Brain pericyte (primary cell): Measurements from ENCODE around the gene ZNF467.

Experiments used
- DNase-seq: peaks from one replicate; pipeline ENCODE4 v3.0.0-alpha.2; 2012; ENCODE audit warnings: low read depth, low spot score

Gene ZNF467

DNA sequence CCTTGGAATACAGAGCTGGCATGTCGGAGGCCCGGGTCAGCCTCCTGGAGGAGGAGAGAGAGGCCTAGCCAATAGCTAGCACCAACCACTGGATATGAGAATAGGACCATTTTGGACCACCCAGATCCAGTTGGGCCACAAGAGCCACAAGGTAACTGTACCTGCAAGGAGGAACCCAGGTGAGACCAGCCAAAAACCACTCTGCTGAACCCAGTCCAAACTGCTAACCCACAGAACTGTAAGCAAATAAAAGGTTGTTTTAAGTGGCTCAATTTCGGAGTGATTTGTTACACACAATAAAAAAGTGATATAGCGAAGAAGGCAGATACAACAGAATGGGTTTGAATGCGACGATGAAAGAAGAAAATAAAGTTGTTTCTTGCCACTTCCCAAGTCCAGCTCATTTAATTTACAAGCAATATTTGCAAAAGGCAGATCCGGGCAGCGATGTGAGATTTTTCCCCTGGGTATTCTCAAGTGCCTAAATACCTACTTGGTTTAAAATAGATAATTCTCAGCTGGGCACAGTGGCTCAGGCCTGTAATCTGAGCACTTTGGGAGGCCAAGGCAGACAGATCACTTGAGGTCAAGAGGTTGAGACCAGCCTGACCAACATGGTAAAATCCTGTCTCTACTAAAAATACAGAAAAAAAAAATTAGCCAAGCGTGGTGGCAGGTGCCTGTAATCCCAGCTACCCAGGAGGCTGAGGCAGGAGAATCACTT, 23.1 kb downstream of the ZNF467 start:
- no peak for DNase-seq

DNA sequence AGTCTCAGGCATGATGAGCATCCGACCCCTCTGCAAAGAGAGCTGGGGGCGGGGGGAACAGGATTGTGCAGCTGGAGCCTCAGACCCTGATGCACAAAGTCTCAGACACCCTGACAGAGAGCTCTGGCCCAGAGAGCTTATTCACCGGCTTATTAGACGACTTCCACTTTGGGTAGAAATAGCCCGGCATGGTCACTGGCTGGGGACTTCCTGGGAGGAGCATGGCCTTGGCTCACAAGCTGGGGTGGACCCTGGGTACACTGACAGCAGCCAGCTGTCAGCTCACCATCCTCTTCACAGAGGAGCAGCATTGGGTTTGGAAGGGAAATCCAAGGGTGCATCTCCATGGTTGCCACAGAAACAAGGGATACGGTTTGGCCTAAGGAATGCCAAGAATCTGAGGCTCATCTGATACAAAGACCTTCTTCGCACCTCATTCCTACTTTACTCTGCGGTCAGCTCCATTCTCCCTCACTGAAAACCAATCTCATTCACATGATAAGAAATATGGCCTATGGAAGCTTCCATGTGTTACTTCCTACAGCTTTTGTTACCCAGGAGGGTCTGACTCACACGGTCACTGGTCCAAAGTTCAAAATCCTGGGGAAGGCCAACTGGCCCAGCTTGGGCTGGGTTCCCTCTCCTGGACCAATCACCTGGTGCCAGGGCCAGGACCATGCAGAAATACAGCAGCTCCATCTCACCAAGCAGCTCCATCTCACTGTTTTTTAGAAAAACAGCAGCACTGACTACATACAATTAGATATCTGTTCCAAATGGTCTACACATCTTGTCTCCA, 25.1 kb downstream of the ZNF467 start:
- no peak for DNase-seq

DNA sequence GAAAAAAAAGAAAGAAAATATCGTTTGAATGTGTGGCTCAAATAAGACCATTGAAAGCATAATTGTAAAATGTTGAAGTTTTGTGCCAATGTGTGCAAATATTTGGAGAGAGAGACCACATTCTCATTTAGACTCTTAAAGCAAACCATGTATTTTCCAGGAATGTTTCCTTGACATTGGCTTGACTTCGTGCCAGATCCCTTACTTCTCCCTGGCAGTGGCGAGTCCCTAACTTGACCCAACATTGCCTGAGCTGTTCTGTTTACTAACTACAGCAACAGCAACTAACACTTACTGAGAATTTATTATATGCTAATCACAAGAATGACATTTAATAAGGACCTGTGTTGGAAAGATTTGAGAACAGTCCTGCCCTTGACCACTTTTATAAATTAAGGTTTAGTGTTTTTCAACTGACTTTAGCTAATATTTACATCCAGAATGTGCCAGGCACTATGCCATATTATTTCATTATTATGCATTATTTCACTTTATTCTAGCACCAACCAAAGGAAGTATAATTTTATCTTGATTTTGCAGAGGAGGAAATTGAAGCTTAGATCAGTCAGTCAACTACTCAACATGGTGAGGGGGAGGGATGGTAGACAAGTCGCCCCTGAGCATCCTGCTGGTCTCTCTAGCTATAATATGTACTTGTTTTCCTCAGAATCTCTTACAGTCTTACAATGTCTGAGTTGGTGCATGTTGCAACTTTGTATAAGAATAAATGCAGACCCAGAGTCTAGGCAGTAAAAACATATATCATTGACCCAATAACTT, 29.7 kb downstream of the ZNF467 start:
- DNase-seq, result no peak

DNA sequence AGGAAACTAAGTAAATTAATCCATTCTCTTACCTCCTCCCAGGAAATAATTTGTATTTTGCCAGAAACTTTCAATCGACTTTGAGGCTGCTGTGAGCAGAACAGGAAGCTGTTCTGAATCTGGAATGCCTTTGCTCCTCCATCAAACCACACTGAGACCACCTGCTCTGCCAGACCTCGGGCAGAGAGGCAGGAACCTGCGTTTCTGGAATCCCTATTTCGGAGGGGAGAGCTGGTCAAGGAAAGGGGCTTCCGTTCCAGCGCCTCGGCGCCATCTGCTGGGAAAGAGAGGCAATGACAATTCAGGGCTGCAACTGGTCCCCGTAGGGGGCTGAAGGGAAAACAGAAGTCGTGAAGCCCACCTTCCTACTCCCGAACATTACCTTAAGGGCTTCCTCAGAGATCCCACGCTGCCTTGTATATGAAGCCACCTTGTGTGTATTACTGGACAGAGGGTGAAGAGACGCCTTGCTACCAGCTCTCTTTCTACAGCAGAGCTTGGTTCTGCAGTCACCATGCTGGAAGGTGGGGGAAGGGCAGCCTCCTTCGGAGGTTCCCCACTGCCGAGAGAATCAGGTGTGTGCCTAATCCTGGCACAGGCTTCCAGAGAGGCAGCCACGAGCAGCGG, 31.2 kb downstream of the ZNF467 start:
- DNase-seq, result no peak

DNA sequence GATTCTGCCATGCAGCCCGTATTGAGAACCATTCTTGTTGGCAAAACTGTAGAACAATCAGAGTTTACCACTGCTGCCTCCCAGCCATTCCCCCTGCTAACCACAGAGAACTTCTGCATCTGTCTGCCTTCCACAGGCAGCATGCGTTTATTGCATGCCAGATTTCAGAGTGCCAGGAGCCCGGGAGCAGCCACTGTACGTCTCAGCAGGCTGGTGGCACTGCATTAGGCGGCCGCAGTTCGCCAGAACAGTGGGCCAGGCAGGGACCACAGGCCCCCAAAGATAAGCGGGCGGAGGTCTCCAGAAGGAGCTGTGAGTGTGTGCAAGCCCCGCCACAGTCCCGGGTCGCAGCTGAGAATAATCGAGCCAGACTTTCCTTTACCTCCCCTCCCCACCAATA, 31.8 kb downstream of the ZNF467 start:
- DNase-seq, result no peak

DNA sequence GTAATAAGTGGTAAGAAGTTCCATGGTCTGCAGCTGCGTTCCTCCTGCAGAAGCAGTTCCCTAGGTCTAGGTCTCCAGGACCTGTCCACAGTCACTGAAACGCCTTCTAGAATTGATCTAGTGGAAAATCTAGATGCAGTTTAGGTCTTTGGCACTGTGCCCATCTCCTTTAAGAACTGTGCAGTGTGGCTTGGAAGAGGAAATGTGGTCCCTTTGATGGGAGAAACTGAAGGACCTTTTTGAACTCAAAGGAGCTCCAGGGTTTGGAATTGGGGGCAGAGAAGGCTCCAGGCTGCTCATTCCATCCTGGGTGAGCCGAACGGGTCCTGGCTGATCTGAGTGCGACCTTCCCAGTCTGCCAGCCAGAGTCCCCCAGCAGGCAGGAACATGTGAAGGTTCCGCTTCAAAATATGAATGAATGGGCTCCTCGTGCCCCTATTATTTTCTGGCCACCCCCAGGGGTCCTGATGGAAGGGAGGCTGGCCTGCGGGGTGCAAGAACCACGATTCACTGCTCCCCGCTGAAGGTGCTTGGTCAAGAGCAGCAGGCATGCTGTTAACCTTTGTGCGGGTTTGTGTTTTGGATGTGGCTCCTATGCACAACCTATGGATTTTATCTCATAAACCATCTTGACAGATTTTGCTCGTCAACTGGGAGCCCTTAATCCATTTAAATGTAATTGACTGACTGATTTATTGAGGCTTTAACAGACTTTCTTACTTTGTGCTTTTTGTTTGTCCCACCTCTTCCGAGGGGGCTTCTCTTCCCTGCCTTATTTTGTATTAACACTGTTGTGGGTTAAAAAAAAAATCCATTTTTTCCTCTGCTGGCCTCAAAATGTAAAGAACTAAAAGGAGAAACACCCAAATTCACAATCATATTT, 36.7 kb downstream of the ZNF467 start:
- DNase-seq, result no peak

DNA sequence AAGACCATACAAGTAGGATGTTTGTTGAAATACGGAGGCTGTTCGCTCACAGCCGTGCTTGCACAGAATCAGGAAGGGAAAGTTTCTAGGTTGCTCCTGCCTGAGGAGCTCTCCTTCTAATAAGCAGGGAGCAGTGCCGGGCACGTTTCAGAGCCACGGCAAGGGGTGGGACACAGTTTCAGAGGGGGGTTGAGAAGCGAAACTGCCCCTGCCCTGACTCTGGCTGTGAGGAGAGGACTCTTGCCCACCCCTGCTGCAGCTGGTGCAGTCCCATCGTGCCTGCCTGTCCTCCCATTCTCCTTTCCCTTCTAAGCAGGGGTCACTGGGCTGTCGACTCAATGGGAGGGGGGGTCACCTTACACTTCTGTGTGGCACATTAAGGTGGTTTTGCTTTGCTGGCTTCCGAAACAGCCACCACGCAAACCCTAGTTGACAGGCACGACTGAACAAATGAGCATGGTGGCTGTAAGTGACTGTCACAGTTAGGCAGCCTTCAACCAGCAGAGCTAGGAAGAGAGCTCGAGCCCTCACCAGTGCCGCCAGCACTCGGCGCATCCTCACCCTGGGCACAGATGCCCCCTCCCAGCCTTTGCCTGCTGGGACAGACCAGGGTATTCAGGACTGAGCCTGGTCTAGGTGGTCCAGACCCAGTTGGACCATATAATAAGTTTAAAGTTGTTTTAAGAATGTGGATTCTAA, 37.5 kb downstream of the ZNF467 start:
- DNase-seq, result no peak

DNA sequence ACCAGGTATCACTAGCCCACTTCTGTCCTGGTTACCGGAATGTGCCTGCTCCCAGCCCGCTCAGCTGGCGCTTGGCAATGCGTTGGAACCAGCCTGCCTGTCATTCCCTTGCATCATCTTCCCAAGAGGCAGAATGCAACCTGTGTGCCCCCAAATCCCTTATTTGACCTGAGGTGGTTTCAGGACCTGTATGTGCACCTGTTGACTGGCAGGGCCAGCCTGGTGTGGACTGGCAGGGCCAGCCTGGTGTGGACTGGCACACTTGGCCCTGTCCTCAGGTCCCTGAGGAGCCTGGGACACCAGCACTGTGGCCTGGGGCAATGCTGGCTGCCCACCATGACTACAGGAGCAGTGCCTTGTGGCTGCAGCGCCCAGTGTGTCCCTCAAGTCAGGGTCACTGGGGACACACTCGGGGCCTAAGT, 38.2 kb downstream of the ZNF467 start:
- no peak for DNase-seq

DNA sequence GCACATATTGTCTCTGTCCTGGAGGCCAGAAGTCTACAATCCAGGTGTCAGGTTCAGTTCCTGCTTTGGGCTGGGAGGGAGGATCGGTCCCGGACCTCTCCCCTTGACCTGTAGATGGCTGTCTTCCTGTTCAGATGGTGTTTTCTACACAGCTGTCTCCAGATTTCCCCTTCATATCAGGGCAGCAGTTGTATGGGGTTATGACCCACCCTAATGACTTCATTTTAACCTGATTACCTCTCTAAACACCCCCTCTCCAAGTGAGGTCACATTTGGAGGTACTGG, 38.7 kb downstream of the ZNF467 start:
- no peak for DNase-seq

DNA sequence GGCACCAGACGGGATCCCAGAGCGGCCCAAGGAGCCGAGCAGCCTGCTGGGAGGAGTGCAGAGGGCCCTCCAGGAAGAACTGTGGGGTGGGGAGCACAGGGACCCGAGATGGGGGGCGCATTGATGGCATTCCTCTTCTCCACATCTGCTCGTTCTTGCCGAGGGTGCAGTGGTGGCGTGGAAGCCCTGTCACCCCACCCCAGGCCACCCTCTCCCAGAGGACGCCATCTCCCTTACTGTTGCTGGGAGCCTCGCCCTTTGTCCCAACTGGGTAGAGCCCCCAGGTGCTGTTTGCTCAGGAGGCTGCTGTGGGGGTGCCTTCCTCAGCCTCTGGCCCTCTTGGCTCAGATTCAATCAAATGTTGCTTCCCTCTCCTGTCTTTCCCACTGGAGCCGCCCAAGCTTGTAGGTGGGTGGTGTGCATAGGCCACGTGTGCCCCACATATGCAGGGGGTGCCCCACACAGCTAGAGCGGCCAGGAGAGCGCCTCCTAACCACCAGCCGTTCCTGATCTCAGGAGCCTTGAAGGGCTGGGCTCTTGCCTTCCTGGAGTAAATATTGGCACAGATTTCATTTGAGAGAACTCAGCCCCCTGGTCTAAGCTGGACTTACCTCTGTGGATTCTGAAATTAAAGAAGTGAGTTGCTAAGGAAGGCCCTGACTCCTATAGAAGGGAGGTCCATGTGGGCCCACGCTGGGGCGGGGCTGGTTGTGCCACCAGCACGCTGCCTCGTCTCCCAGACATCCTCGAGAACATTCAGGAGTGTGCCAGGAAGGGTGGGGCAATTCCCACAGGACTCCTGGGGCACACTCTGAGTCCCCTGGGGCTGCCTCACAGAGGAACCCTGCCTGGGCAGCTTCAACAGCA, 39.2 kb downstream of the ZNF467 start:
- DNase-seq, result no peak

DNA sequence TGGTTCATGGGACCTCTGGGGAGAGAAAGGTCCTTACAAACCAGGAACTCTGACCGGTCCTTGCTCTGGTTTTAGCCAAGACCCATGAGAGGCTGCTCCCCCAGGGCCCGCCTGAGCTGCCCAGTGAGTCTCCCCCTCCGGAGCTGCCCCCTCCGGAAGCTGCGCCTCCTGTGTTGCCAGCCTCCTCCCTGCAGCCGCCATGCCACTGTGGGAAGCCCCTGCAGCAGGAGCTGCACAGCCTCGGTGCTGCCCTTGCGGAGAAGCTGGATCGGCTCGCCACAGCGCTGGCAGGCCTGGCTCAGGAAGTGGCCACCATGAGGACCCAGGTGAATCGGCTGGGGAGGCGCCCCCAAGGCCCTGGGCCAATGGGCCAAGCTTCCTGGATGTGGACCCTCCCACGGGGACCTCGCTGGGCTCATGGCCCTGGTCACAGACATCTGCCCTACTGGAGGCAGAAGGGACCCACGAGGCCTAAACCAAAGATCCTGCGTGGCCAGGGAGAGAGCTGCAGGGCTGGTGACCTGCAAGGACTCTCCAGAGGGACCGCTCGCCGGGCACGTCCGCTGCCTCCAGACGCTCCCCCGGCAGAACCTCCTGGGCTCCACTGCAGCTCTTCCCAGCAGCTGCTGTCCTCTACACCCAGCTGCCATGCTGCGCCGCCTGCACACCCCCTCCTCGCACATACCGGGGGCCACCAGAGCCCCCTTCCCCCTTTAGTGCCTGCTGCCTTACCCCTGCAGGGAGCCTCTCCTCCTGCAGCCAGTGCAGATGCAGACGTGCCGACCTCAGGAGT, 40.1 kb downstream of the ZNF467 start:
- no peak for DNase-seq

DNA sequence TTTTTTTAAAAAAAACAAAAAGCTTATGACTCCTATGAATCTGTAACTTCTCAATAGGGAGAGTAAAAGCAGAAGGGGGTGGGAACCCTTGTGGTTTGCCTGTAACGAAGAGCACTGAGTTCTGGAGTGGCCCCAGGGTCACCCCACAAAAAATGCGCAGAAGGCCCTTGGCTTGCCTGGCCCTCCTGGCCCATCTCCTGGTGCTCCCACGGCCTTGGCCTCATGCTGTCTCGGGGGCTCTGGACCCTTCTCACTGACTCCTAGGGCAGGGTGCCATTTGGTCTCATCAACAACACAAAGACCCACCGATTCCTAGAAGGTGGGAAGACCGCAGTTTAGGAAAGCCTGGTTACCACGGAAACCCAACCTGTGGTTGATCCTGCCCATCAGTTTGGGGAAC, 40.8 kb downstream of the ZNF467 start:
- DNase-seq, result no peak

DNA sequence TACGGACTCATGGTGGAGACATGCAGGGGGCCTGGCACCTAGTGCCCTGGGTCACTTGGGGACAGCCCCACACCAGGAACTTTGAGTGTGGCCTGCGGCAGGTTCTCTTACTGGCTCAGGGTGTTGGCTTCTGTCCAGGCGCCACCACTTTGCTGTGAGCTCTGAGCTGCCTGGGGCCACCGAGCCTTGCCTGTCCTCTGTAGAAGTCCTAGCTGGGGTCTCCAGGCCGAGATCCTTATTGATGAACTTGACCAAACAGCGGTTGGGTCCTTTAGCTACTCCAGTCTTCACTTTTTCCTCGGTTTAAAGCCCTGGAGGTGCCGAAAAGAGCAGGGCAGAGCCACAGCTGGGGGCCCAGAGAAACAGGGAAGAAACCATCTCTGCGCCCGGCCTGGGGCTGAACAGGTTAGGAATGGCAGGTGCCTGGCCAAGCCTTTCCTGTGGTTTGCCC, 41.3 kb downstream of the ZNF467 start:
- DNase-seq, result no peak

DNA sequence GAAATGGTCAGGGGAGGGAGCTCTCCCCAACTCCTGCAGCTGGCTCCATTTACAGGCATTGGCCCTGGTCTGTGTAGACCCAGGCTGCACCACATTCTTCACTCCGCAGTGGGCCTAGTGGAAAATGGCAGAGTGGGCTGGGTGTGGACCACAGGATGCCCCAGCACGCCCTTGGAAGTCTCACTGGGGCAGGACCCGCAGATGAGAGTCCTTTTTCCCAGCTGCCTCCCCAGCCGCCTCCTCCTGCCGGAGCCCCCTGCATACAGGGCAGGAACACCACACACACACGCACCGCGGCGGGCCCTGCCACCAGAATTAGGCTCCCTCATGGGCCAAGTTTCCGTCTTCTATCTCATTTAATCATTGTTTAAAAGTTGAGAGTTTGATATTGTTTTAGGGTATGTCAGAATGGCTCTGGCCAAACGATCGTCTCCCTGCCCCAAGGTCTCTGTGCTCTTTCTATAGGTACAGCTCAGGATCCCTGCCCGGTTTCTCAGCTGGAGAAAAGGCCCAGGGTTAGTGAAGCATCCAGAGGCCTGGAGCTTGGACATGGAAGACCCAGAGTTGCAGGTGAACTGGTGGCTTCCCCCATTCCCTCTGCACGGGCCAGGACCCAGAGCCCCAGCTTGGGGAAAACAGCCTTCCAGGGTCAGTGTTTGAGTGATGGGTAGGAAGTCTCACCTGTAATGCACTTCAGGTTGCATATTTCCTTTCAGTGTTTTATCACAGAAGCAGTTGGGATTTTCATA, 42.0 kb downstream of the ZNF467 start:
- DNase-seq, result no peak

DNA sequence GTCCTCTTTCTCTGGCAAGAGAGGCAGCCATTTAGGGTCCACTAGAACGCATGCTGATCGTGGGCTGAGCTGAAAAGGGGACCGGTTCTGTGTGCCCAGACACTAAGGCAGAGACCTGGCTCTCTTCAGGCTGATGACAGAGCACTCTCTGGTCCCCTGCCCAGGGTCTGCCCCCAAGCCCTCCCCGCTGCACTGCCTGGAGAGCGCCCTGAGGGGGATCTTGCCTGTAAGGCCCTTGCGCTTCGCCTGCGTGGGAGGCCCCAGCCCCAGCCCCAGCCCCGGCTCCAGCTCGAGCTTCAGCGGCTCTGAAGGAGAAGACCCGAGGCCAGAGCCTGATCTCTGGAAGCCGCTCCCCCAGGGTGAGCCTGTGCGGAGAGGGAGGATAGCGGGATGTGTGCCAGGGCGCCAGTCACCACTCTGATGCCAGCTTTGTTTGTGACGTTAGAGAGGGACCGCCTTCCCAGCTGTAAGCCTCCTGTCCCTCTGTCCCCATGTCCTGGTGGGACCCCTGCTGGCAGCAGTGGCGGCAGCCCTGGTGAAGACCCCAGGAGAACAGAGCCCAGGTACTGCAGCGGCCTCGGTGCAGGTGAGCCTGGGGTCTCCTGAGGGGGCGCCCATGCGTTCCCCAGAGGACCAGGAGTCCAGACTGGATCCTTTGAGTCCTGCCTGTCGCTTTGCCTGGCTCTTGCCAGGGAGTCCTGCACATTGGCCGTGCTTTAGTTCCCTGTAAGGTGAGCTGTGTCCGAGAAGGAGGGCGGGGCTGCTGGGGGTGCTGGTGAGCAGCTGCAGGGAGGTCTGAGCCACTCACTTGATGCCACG, 43.2 kb downstream of the ZNF467 start:
- DNase-seq, result no peak

DNA sequence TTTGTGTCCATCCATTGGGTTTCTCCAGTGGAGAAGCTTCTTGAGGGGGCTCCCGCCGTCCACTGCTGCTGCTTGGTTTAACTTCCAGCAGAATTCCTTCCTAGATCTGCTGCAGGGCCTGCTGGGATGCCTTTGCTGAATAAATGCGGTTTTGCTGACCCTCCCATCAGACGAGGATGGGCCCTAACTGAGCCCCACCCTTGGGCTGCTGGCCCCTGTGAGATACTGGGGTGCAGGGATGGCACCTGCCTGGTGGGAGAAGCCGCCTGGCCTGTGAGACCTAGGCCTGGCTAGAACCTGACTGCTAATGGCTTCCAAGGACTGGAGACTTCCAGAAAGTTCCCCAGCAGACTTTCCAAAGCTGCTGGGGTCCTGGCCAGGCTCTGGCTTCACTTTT, 43.8 kb downstream of the ZNF467 start:
- no peak for DNase-seq
